Activated CD4-positive, alpha-beta T cell treated with anti-CD3 and anti-CD28 coated beads, Interleukin-2, amount 50 U/mL, for 1 hour (primary cell): Measurements from ENCODE around the gene IL17C.

Experiments used
- DNase-seq: peaks from one replicate; pipeline ENCODE4 v3.0.0-alpha.2; 2020

The IL17C gene

GRCh38 chr16:88687254-88687576, 48.8 kb downstream of the IL17C start:
- no peak for DNase-seq

- DNase-seq: no peak
Measured at GRCh38 chr16:88687676-88688012, 49.3 kb downstream of the IL17C start.

GRCh38 chr16:88688013-88688778, 49.8 kb downstream of the IL17C start:
- DNase-seq: no peak
